GM21576 (cell line): ENCODE measurements around the gene MIF.
"Not testable (repeated sequence)": the region's sequence is repeated elsewhere in the genome, so short reads cannot be mapped to it uniquely, and the experiment has no call there.

ENCODE experiments used
- ATAC-seq: cut with Tn5 transposase; IDR thresholded peaks from one replicate; pipeline ENCODE4 v1.9.1; 2021; ENCODE audit warnings: mild to moderate bottlenecking, moderate library complexity; ENCODE audit not compliant: unreplicated experiment

MIF gene

GRCh38 chr22:23893945-23894709 lies at the start of gene MIF:
TSS of gene MIF (plus strand) at chr22:23894383. CDS start at chr22:23894475, 92 bp downstream.
- peak; percentile 79 for ATAC-seq

DNA sequence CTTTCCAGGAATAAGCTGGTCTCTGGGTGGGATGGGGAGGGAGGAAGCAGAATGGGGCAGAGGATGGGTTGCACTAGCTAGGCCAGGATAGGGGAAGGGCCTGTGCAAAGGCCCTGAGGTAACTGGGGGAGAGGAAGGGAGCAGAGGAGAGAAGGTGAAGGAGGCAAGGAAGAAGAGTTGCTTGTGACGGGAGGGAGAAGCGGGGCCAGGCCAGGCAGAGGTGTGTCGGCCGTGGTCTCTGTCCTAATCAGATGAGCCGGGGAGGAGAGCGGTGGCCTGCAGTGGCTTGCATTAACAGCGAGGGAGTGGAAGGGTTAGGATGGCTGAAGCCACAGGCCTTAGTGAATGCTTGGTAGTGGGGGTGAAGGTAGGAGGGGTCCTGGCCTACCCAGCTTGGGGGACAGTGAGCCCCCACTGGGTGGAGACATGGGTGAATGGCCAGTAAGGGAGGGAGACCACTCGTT lies 49.4 kb upstream of the MIF start:
- ATAC-seq = no peak

GRCh38 chr22:23845265-23846080 lies 48.7 kb upstream of the MIF start:
- no peak for ATAC-seq

DNA sequence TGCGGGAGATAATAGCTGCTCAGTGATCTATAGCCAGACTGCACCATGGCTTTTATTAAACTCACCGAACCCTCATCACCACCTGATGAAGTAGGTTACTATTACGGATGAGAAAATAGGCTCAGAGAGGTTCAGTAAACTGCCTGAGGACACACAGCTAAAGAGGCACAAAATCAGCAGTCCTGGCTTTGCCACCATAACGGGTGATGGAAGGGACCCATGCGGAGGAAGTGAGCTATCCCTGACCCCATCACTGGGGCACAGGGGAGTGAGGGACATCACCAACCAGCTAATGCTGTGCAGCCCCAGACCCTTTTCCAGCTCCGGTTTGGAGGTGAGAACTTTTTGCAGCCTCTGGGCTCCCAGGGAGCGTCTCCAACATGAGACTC lies 48.1 kb upstream of the MIF start:
- ATAC-seq = no peak

- no peak for ATAC-seq
These were observed 46.8 kb upstream of the MIF start for GRCh38 chr22:23847310-23847920.

- ATAC-seq = no peak
These were observed 46.0 kb upstream of the MIF start for GRCh38 chr22:23847991-23848864.

- no peak for ATAC-seq
These were observed 44.9 kb upstream of the MIF start for GRCh38 chr22:23849009-23850006.

DNA sequence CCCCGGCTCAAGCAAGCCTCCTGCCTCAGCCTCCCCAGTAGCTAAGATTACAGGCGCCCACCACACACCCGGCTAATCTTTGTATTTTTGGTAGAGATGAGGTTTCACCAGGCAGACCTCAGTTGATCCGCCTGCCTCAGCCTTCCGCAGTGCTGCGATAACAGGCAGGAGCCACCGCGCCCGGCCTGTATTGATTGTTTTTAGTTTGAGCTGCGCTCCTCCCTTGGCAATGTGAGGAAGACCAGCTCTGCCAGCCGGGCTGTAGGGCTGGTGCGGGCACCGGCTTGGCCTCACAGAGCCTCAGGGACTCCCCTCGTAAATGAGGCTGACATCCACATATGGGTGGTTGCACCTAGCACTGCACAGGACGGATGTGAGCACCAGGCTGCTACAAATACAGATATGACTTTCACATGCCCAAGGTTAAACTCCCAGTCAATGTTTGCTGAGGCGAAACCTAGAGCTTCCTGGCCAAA lies 44.0 kb upstream of the MIF start:
- no peak for ATAC-seq

GRCh38 chr22:23856721-23857605 lies 37.2 kb upstream of the MIF start:
- peak; percentile 28 for ATAC-seq

DNA sequence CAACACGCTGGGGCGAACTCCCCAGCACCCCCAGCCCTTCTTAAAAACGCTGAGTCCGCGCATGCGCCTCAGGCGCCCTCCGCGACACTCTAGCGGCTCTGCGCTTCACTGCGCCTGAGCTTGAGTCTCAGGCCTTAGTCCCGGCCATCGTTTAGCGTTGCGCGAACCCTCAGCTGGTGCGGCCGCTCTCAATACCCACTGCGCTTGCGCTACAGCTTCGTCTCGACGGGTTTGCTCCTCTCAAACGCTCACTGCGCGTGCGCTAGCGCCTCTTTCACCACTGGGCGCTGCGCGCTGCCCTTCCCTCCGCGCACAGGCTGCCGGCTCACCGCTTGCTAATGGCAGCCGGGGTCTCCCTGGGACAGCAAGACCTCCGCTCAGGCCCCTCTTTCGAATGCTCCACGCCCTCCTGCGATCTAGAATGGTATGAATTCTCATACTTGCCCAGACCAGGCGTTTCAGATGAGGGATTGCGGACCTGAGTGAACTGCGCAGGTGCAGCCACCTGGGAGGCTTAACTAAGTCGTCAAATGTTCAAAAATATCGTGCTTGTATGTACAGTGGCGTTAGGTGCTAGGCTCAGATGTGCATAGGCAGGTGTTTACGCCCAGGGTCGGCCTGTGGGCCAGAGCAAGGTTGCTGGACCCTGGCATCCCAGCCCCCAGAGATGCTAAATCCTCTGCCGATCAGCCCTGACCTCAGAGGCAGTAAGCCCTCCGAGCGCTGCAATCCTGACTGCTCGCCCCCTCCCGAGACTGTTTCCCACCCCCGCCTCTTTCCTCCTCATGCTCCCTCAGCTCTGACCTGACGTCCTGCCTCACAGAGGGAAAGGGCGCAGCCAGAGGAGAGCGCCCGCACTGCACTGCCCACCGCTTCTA lies 36.3 kb upstream of the MIF start, which contains the start of gene SLC2A11:
SLC2A11 (plus strand) TSS at position 270 of the 878 bp plus-strand sequence; CDS start at position 395, 125 bp downstream.
- ATAC-seq = peak; percentile 89

GRCh38 chr22:23858484-23858815 lies 35.7 kb upstream of the MIF start:
- ATAC-seq = no peak

DNA sequence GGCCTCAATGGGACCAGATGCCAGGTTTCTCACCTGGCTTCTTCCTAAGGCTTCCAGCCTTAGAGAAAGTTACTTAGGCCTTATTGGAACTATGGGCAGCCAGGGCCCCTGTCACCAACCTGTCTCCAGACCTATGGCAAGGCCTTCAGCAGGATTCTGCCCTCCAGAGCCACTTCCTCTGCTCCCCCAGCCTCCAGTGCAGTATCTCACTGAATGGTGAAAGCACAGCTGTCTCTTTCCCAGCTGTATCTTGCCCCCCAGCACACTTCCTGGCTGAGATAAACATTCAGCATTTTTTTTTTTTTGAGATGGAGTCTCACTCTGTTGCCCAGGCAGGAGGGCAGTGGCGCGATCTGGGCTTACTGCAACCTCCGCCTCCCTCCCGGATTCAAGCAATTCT lies 35.0 kb upstream of the MIF start:
- ATAC-seq = no peak

- ATAC-seq = not testable (repeated sequence)
These were observed 34.0 kb upstream of the MIF start for GRCh38 chr22:23860187-23860586.

- ATAC-seq = no peak
These were observed 32.1 kb upstream of the MIF start for GRCh38 chr22:23862103-23862502.

DNA sequence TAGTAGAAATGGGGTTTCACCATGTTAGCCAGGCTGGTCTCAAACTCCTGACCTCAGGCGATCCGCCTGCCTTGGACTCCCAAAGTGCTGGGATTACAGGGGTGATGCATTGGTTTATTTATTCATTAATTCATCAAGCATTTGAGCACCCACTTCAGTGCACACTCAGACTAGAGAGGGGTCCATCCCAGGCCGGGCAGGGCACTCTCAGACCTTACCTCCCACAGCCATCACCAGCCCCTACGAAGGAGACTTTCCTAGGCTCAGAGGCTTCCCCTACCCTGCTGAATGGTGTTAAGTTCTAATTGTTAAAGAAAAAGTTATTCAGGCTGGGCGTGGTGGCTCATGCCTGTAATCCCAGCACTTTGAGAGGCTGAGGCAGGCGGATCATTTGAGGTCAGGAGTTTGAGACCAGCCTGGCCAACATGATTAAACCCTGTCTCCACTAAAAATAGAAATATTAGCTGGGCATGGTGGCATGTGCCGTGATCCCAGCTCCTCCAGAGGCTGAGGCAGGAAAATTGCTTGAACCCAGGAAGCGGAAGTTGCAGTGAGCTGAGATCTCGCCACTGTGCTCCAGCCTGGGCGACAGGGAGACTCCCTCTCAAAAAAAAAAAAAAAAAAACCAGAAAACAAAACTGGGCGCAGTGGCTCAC lies 29.6 kb upstream of the MIF start:
- ATAC-seq = not testable (repeated sequence)

GRCh38 chr22:23868580-23868979 lies 25.6 kb upstream of the MIF start:
- no peak for ATAC-seq

- ATAC-seq = no peak
These were observed 19.3 kb upstream of the MIF start for GRCh38 chr22:23874871-23875270.
